HCT116 (cell line): ENCODE results near the gene E2F1. TPM values are rescaled to one million over a fixed set of nuclear protein-coding genes. Genes with fewer than 3 reads are reported as not detected.

Experiments
- ATAC-seq: fragments of 200-7000 bp; cut with Tn5 transposase; 2 replicates; pipeline ENCODE4 v1.9.1; 2020; ENCODE audit warnings: mild to moderate bottlenecking, moderate library complexity
- BruUV-seq: library from RNA; stranded (reverse); fragments of 400-500 nt; replicated peaks from 2 replicates; lab custom pipeline; 2021; lab: Mats Ljungman, UMichigan
- CTCF ChIA-PET: fragments of 300-600 bp; sonication (Branson Sonifier 250); formaldehyde crosslinking; loops from one replicate; lab custom pipeline; 2021; ENCODE audit warnings: antibody characterized with exemption; lab: Charles Lee
- POLR2A ChIA-PET: fragments of 300-600, 350-600 bp; sonication (Branson Sonifier 250); formaldehyde crosslinking; loops from one replicate; lab custom pipeline; 2021; ENCODE audit warnings: antibody characterized with exemption; lab: Charles Lee
- RAD21 ChIA-PET, 2 experiments: fragments of 300-600 bp; sonication (Branson Sonifier 250); formaldehyde crosslinking; loops; one replicate each; lab custom pipeline; 2023; ENCODE audit warnings: low total read pairs in 2 of 2; ENCODE audit not compliant: uncharacterized antibody in 2 of 2, unreplicated experiment in 2 of 2, low non-redundant PET in 1 of 2; lab: Charles Lee
- DNase-seq: peaks from one replicate; pipeline ENCODE4 v3.0.0-alpha.2; 2010; ENCODE audit warnings: low read depth, low spot score
- H2AFZ ChIP-seq: fragments of 200-600 bp; shearing (Covaris generic), sonication (generic); 2 replicates; pipeline ENCODE4 v1.6.1; 2017; ENCODE audit warnings: low read depth, mixed run types, mixed read lengths, antibody characterized with exemption, low read length; ENCODE audit not compliant: poor library complexity, severe bottlenecking
- H3K27ac ChIP-seq: 2 replicates; pipeline ENCODE4 v1.5.1; 2012; ENCODE audit warnings: low read depth, low read length
- H3K27me3 ChIP-seq: fragments of 200-600 bp; sonication (generic); 2 replicates; pipeline ENCODE4 v1.6.1; 2016; ENCODE audit warnings: mixed run types, low read length, mixed read lengths; ENCODE audit not compliant: insufficient read depth
- H3K36me3 ChIP-seq, 2 experiments: fragments of 200-500 bp in 1 of 2; fragments of 200-600 bp in 1 of 2; sonication (Bioruptor generic) in 1 of 2; sonication (generic) in 1 of 2; 2 replicates each; pipeline versions ENCODE4 v1.5.1 to v1.6.1; 2014 to 2016; ENCODE audit warnings: low read length in 2 of 2, inconsistent platforms in 1 of 2, mixed read lengths in 1 of 2, mixed run types in 1 of 2; ENCODE audit not compliant: insufficient read depth in 2 of 2, control insufficient read depth in 1 of 2
- H3K4me1 ChIP-seq, 2 experiments: fragments of 200-600 bp in 1 of 2; sonication (generic) in 1 of 2; 2 replicates each; pipeline versions ENCODE4 v1.5.1 to v1.6.1; 2012 to 2017; ENCODE audit warnings: low read length in 2 of 2, inconsistent platforms in 1 of 2, mild to moderate bottlenecking in 1 of 2, mixed read lengths in 1 of 2, mixed run types in 1 of 2, moderate library complexity in 1 of 2; ENCODE audit not compliant: insufficient read depth in 2 of 2, control insufficient read depth in 1 of 2
- H3K4me2 ChIP-seq: fragments of 200-600 bp; sonication (generic); 2 replicates; pipeline ENCODE4 v1.6.1; 2017; ENCODE audit warnings: mixed run types, low read length, mixed read lengths
- H3K4me3 ChIP-seq, 2 experiments: fragments of 200-600 bp in 1 of 2; sonication (generic) in 1 of 2; replicated peaks in 1 of 2; 2 replicates each; pipeline ENCODE4 v1.5.1; 2011 to 2016; ENCODE audit warnings: low read length in 2 of 2, control low read depth in 1 of 2, low read depth in 1 of 2, mild to moderate bottlenecking in 1 of 2, mixed read lengths in 1 of 2, mixed run types in 1 of 2
- H3K79me2 ChIP-seq: fragments of 200-600 bp; sonication (generic); 2 replicates; pipeline ENCODE4 v1.6.1; 2017; ENCODE audit warnings: mild to moderate bottlenecking, mixed run types, low read length, moderate library complexity, mixed read lengths; ENCODE audit not compliant: insufficient read depth
- H3K9ac ChIP-seq: fragments of 200-600 bp; sonication (generic); 2 replicates; pipeline ENCODE4 v1.6.1; 2016; ENCODE audit warnings: low read length, mixed read lengths
- H3K9me2 ChIP-seq: fragments of 200-600 bp; sonication (generic), shearing (Covaris generic); 2 replicates; pipeline ENCODE4 v1.6.1; 2017; ENCODE audit warnings: mixed run types, mild to moderate bottlenecking, moderate library complexity; ENCODE audit not compliant: insufficient read depth
- H3K9me3 ChIP-seq, 2 experiments: fragments of 200-500 bp in 1 of 2; fragments of 200-600 bp in 1 of 2; sonication (Bioruptor generic) in 1 of 2; sonication (generic) in 1 of 2; 2 replicates each; pipeline ENCODE4 v1.6.1; 2014 to 2017; ENCODE audit warnings: low read length in 2 of 2, mixed read lengths in 2 of 2, inconsistent platforms in 1 of 2, low read depth in 1 of 2, mild to moderate bottlenecking in 1 of 2, mixed run types in 1 of 2, moderate library complexity in 1 of 2; ENCODE audit not compliant: control insufficient read depth in 1 of 2, insufficient read depth in 1 of 2
- H4K20me1 ChIP-seq: fragments of 200-600 bp; sonication (generic), shearing (Covaris generic); 2 replicates; pipeline ENCODE4 v1.6.1; 2017; ENCODE audit warnings: mixed run types, mild to moderate bottlenecking, moderate library complexity; ENCODE audit not compliant: insufficient read depth
- FOSL1 ChIP-seq: IDR thresholded peaks from 2 replicates; pipeline ENCODE4 v1.6.1; 2012; ENCODE audit warnings: low read depth
- intact Hi-C: fragments of 100-400 bp; cut with micrococcal nuclease; formaldehyde crosslinking; loops from 2 replicates; pipeline ENCODE4 v1.10.0; 2022
- total RNA-seq: library from RNA; stranded (reverse); gene quantifications from one replicate; pipeline ENCODE4 v1.2.1, GENCODE V29; 2021; ENCODE audit not compliant: unreplicated experiment
- TF ChIP-seq, protein P1 (sequence below): IDR thresholded peaks from 2 replicates; pipeline ENCODE4 v1.6.1; 2012; ENCODE audit warnings: low read depth

E2F1 gene
- total RNA-seq, 1 experiment from 2014 or later: 30.9 TPM

DNA sequence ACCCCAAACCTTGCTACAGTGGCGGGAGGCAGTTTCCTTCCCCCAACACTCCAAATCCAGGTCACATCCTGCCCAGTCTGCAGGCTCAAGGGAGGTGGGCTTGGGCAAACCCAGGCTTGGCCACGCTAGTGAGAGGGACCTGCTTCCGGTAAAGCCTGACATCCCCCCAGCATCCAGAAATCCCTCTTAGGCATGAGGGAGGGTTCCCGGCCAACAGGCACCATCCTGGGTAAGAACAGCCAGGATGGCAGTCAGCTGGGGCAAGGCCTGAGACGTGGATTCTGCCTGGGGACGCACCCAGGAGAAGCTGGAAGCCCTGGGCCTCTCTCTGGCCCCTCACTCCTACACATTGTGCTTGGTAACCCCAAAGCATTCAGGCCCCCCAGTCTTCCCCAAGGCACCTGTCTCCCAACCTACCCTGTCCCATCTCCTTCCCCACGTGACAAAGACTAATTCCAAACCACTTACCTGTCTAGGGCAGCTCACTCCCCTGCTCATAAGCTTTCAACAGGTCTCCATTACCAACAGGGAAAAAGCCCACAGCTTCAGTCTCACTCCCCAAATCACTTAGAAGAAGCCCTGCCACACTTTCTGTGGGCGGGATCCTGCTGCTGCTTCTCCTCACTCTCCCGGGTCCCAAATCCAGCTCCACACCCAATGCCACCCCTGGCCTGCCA lies 22.0 kb downstream of the E2F1 start:
- peaks cover 9 to 22% of the 10 kb centered on the region in 2 experiments for H3K4me1 ChIP-seq
- H3K27me3 ChIP-seq: no peaks in the 10 kb centered on the region
- no peaks in the 10 kb centered on the region for H3K9me3 ChIP-seq
- H4K20me1 ChIP-seq: no peaks in the 10 kb centered on the region
- peaks cover 7 to 9% of the 10 kb centered on the region in 2 experiments; a peak in 3 of 4 replicates for H3K36me3 ChIP-seq
- intact Hi-C loops: no loop called here
- CTCF ChIA-PET: interaction anchor here (1.3 to 3.0 kb wide), 5 partner anchors 10 to 219 kb away, joined by 3 to 13 read pairs (median 5); no protein-coding TSS in a partner anchor
- H3K4me2 ChIP-seq: peak overlapping the region; percentile 97
- BruUV-seq: TSS peak; percentile 81
- peak; percentile 10 for ATAC-seq
- POLR2A ChIA-PET: interaction anchor here (1.1 to 2.3 kb wide), 3 partner anchors 11 to 164 kb away, joined by 3 to 6 read pairs (median 3); no protein-coding TSS in a partner anchor
- no peak overlapping the region for H2AFZ ChIP-seq
- no peak for TF ChIP-seq FOSL1
- TF ChIP-seq, protein P1, sequence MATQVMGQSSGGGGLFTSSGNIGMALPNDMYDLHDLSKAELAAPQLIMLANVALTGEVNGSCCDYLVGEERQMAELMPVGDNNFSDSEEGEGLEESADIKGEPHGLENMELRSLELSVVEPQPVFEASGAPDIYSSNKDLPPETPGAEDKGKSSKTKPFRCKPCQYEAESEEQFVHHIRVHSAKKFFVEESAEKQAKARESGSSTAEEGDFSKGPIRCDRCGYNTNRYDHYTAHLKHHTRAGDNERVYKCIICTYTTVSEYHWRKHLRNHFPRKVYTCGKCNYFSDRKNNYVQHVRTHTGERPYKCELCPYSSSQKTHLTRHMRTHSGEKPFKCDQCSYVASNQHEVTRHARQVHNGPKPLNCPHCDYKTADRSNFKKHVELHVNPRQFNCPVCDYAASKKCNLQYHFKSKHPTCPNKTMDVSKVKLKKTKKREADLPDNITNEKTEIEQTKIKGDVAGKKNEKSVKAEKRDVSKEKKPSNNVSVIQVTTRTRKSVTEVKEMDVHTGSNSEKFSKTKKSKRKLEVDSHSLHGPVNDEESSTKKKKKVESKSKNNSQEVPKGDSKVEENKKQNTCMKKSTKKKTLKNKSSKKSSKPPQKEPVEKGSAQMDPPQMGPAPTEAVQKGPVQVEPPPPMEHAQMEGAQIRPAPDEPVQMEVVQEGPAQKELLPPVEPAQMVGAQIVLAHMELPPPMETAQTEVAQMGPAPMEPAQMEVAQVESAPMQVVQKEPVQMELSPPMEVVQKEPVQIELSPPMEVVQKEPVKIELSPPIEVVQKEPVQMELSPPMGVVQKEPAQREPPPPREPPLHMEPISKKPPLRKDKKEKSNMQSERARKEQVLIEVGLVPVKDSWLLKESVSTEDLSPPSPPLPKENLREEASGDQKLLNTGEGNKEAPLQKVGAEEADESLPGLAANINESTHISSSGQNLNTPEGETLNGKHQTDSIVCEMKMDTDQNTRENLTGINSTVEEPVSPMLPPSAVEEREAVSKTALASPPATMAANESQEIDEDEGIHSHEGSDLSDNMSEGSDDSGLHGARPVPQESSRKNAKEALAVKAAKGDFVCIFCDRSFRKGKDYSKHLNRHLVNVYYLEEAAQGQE: no peak
- no peak for DNase-seq
- H3K4me3 ChIP-seq: peak overlapping the region; percentile 76 to 90
- peak overlapping the region; percentile 80 for H3K9ac ChIP-seq
- H3K79me2 ChIP-seq: peaks cover 6% of the 10 kb centered on the region; the same call in 1 of the 2 replicates
- no peaks in the 10 kb centered on the region for H3K9me2 ChIP-seq
- RAD21 ChIA-PET: no interaction called here
- peak overlapping the region; percentile 80 for H3K27ac ChIP-seq
